Cardiac fibroblast (primary cell): ENCODE measurements around the gene FSIP1.

ENCODE experiments used
- DNase-seq, 2 donors: peaks; one replicate each; pipeline versions ENCODE4 v3.0.0 to v3.0.0-alpha.2; 2010; ENCODE audit warnings: low read depth in 2 of 2
- H3K4me3 ChIP-seq, 2 donors: replicated peaks in 1 of 2; 1 replicate in 1 of 2; 2 replicates in 1 of 2; pipeline ENCODE4 v1.5.1; 2011; ENCODE audit warnings: low read depth in 2 of 2, low read length in 2 of 2, mild to moderate bottlenecking in 2 of 2, moderate library complexity in 1 of 2
- TF ChIP-seq, protein P1 (sequence below): IDR thresholded peaks from one replicate; pipeline ENCODE4 v1.5.1; 2011; ENCODE audit warnings: low read depth, mild to moderate bottlenecking, low read length, inconsistent platforms

The FSIP1 gene

DNA sequence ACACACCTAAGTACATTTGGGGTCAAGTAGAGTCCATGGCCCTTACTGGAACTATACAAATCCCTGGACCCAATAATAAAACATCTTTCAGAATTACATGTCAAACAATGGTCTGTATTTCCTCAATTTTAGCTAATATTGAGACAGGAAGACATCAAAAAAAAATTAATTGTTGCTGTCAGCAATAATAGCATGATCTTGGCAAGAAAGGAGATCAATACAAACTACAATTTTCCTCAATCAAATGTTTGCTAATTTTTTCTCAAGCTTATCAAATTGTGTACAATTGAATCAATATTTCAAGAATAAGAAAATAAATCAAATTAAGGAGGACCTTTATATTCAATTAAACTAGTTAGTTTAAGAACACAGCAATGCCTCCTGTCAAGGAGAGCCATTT, 62.6 kb downstream of the FSIP1 start:
- no peak overlapping the region for H3K4me3 ChIP-seq
- TF ChIP-seq, protein P1, sequence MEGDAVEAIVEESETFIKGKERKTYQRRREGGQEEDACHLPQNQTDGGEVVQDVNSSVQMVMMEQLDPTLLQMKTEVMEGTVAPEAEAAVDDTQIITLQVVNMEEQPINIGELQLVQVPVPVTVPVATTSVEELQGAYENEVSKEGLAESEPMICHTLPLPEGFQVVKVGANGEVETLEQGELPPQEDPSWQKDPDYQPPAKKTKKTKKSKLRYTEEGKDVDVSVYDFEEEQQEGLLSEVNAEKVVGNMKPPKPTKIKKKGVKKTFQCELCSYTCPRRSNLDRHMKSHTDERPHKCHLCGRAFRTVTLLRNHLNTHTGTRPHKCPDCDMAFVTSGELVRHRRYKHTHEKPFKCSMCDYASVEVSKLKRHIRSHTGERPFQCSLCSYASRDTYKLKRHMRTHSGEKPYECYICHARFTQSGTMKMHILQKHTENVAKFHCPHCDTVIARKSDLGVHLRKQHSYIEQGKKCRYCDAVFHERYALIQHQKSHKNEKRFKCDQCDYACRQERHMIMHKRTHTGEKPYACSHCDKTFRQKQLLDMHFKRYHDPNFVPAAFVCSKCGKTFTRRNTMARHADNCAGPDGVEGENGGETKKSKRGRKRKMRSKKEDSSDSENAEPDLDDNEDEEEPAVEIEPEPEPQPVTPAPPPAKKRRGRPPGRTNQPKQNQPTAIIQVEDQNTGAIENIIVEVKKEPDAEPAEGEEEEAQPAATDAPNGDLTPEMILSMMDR, result no peak
- no peak for DNase-seq

DNA sequence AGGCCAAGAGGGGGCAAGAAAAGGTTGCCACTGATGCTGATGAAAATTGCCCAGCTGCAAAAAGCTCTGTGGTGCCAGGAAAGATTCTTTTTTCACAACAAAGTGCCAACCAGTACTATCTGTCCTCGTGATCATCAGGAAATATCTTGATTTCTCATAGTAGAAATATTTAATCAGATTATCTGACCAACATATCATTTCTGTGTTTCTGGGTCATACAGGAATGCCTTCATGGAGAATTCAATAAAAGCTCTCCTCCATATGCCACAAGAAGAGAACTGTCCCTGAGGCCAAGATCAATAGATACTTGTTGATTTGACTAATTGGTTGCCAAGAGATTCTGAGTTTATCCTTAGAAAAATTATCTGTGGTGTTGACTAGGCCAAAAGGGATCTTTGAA, 63.5 kb downstream of the FSIP1 start:
- DNase-seq, result no peak
- TF ChIP-seq, protein P1, result no peak
- H3K4me3 ChIP-seq, result no peak overlapping the region

DNA sequence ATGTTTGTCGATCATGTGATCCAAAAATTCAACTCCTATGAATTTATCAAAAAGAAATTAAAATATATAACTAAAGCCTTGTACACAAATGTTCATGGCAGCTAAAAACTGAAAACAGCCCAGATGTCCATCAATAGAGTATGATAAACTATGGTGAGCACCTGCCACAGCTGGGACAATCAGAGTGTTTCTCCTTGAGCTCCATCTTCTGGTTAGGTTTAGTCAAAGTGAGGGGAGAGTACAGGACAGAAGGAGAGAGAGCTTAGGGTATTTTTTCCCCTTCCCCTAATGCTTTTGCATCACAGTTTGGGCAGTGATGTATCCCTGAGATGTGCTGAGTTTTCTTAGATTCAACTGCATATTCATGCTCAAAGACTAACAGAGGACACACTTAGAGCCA, 65.5 kb downstream of the FSIP1 start:
- H3K4me3 ChIP-seq, result no peak overlapping the region
- TF ChIP-seq, protein P1, result no peak
- DNase-seq, result no peak

DNA sequence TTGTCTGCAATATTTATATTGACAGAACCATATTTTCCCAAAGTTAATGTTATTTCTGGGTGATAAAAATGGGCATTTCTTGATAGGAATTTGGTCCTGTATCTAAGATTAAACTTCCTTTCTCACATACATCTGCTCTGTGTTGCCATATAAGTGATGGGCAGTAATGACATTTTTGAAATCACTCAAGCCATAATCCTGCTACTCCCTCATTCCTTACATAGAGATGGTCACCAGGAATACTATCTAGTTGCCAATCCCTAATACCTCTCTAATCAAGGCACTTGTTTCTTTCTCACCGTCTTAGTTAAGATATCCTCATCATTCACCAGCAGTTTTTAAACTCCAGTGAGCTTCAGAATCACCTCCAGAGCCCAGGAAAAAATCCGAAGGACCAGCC, 68.4 kb downstream of the FSIP1 start:
- TF ChIP-seq, protein P1, result no peak
- no peak overlapping the region for H3K4me3 ChIP-seq
- DNase-seq, result no peak

DNA sequence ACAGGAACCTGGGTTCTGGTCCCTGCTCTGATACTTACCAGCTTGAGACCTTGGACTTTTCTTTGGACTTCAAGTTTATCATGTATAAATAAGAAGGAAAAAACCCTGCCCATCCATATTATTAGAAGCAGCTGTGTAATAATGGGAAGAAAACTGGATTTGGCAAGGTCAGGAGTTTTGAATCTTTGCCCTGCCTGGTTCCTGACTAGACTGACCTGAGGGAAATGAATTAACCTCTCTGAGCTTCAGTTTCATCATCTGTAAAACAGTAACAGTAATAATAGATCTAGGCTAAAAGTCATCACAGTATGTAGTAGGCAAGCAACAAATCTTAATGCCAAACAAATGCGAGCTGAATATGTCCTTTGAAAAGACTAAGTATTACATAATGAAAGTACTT, 68.8 kb downstream of the FSIP1 start:
- no peak for DNase-seq
- TF ChIP-seq, protein P1, result no peak
- H3K4me3 ChIP-seq, result no peak overlapping the region

DNA sequence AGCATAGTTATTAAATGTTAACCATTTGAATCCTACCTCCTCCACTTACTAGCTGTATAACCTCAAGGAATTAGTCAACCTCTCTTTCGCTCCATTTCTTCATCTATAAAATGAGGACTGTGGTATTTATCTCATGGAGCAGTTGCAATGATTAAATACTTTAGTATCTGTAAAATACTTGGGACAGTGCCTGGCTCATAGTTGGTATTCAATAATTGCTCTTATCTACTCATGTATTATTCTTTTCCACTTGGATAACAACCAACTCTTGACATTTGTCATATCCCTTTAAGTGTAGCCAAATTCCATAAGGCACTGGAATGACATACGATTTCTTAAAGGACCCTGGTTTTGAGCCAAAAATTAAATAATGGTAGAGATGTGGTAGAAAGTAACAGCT, 72.0 kb downstream of the FSIP1 start:
- no peak overlapping the region for H3K4me3 ChIP-seq
- TF ChIP-seq, protein P1, result no peak
- no peak for DNase-seq

DNA sequence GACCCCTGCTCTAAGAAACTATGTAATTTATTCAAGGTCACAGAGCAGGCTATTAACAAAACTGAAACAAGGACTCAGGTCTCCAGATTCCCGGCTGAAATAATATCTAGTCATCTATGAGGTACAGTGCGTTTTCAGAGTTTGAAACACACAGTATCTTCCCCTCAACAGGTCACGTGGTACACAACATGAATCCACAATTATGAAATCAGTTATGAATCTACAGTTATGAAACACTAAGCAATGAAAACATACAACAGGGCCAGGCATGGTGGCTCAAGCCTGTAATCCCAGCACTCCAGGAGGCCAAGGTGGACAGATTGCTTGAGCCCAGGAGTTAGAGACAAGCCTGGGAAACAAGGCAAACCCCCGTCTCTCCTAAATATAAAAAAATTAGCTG, 72.7 kb downstream of the FSIP1 start:
- H3K4me3 ChIP-seq, result no peak overlapping the region
- DNase-seq, result no peak
- TF ChIP-seq, protein P1, result no peak
